Esophagus muscularis mucosa (tissue), 4 donors: Measurements from ENCODE around the gene PIN1. TPM values are rescaled to one million over a fixed set of nuclear protein-coding genes. Genes with fewer than 3 reads are reported as not detected.

Experiments
- DNase-seq: peaks from one replicate; pipeline ENCODE4 v3.0.0-alpha.2; 2017; ENCODE audit errors: extremely low spot score
- H3K27ac ChIP-seq, 4 donors: fragments of 200-600 bp; sonication (generic); replicated peaks in 1 of 4; 1 replicate in 3 of 4; 2 replicates in 1 of 4; pipeline ENCODE4 v1.5.1; 2016 to 2019; ENCODE audit warnings: mild to moderate bottlenecking in 1 of 4
- H3K27me3 ChIP-seq, 4 donors: fragments of 200-600 bp; sonication (generic); one replicate each; pipeline versions ENCODE4 v1.5.1 to v1.6.0; 2016 to 2019
- H3K36me3 ChIP-seq, 4 donors: fragments of 200-600 bp; sonication (generic); one replicate each; pipeline ENCODE4 v1.5.1; 2016 to 2019
- H3K4me1 ChIP-seq, 4 donors: fragments of 200-600 bp; sonication (generic); one replicate each; pipeline ENCODE4 v1.5.1; 2016 to 2019
- H3K4me3 ChIP-seq, 4 donors: fragments of 200-600 bp; sonication (generic); 1 replicate in 2 of 4; 2 replicates in 2 of 4; pipeline ENCODE4 v1.5.1; 2016 to 2019; ENCODE audit warnings: mild to moderate bottlenecking in 4 of 4, moderate library complexity in 1 of 4
- H3K9me3 ChIP-seq, 4 donors: fragments of 200-600 bp; sonication (generic); 1 replicate in 3 of 4; 2 replicates in 1 of 4; pipeline ENCODE4 v1.5.1; 2016 to 2019
- CTCF ChIP-seq, 3 experiments: fragments of 200-600 bp in 2 of 3; fragments of 450-650 bp in 1 of 3; sonication (generic) in 2 of 3; IDR thresholded peaks; one replicate each; pipeline ENCODE4 v1.5.1; 2017 to 2019; ENCODE audit warnings: antibody characterized with exemption in 3 of 3, mild to moderate bottlenecking in 2 of 3, moderate library complexity in 1 of 3
- EP300 ChIP-seq: sonication (generic); formaldehyde crosslinking; IDR thresholded peaks from one replicate; pipeline ENCODE4 v1.6.1; 2017; ENCODE audit warnings: antibody characterized with exemption
- POLR2A ChIP-seq: fragments of 450-650 bp; IDR thresholded peaks from one replicate; pipeline ENCODE4 v1.6.1; 2017; ENCODE audit warnings: antibody characterized with exemption, moderate library complexity, mild to moderate bottlenecking, low read depth
- POLR2AphosphoS5 ChIP-seq, 2 donors: sonication (generic); formaldehyde crosslinking; IDR thresholded peaks; one replicate each; pipeline ENCODE4 v1.6.1; 2017; ENCODE audit warnings: antibody characterized with exemption in 2 of 2
- WGBS: methylation state at CpG from one replicate; pipeline ENCODE4 v1.1.5; 2018; 5-methylcytosine and 5-hydroxymethylcytosine counted together
- intact Hi-C: fragments of 100-400 bp; cut with DNase I; formaldehyde crosslinking; loops from one replicate; pipeline ENCODE4 v1.15.1; 2023
- total RNA-seq, 4 donors: library from RNA; depleted of rRNA; stranded (reverse); fragments of >200 nt; gene quantifications; one replicate each; pipeline versions ENCODE4 v1.1.0 to v1.2.1, GENCODE V29; 2016

Gene PIN1
- total RNA-seq, 4 donors from 2014 or later: 113 to 183 (median 145) TPM

GRCh38 chr19:9827289-9828238 is 7.6 kb upstream of the PIN1 start, which contains the start of gene UBL5:
Gene UBL5, plus strand, starts transcription at chr19:9827918. Its CDS starts 420 bp downstream, at chr19:9828338.
- Histone ChIP-seq H3K27me3 (no peaks in the 10 kb centered on the region), H3K27ac (peak within 1 kb of the TSS; percentile 76 to 86 (median 84)), H3K4me1 (peaks cover 26 to 35% (median 31%) of the 10 kb centered on the region in 4 donors), H3K36me3 (peaks cover 0 to 25% (median 12%) of the 10 kb centered on the region in 4 donors), H3K9me3 (no peaks in the 10 kb centered on the region), H3K4me3 (peak within 1 kb of the TSS; percentile 64 to 99 (median 84))
- intact Hi-C loops: no loop called here
- TF ChIP-seq POLR2A (peak; percentile 77), EP300 (no peak), CTCF (IDR thresholded peaks at IDR 0.05) (no peak), POLR2AphosphoS5 (IDR thresholded peaks at IDR 0.05) (peak; percentile 97)
- WGBS: under 1% methylated on average over 29 of the region's 62 CpGs
- peak; percentile 97 for DNase-seq

GRCh38 chr19:9828551-9829063 is 6.5 kb upstream of the PIN1 start:
- H3K27ac ChIP-seq: peak overlapping the region in 3 of 4 donors; percentile 76 to 86 (median 85)
- peaks cover 26 to 35% (median 31%) of the 10 kb centered on the region in 4 donors for H3K4me1 ChIP-seq
- H3K9me3 ChIP-seq: no peaks in the 10 kb centered on the region
- WGBS: 36% methylated on average over 13 of the region's 13 CpGs
- peak overlapping the region; percentile 64 to 99 (median 84) for H3K4me3 ChIP-seq
- intact Hi-C loops: no loop called here
- no peaks in the 10 kb centered on the region for H3K27me3 ChIP-seq
- H3K36me3 ChIP-seq: peaks cover 0 to 25% (median 11%) of the 10 kb centered on the region in 4 donors
- TF ChIP-seq CTCF (IDR thresholded peaks at IDR 0.05): no peak
- TF ChIP-seq EP300: no peak
- no peak for TF ChIP-seq POLR2A
- TF ChIP-seq POLR2AphosphoS5 (IDR thresholded peaks at IDR 0.05): no peak
- DNase-seq: no peak

- Histone ChIP-seq H3K9me3 (no peaks in the 10 kb centered on the region), H3K4me1 (peaks cover 12 to 42% (median 26%) of the 10 kb centered on the region in 4 donors), H3K36me3 (peaks cover 0 to 36% (median 21%) of the 10 kb centered on the region in 4 donors), H3K4me3 (peak overlapping the region; percentile 88 to 99 (median 96)), H3K27ac (peak overlapping the region; percentile 76 to 84 (median 80)), H3K27me3 (no peaks in the 10 kb centered on the region)
- WGBS: 67% methylated on average over 6 of the region's 6 CpGs
- DNase-seq: no peak
- intact Hi-C loops: no loop called here
- TF ChIP-seq POLR2AphosphoS5 (IDR thresholded peaks at IDR 0.05): no peak
- no peak for TF ChIP-seq POLR2A
- TF ChIP-seq EP300: no peak
- TF ChIP-seq CTCF (IDR thresholded peaks at IDR 0.05): no peak
These were observed 802 bp upstream of the PIN1 start for GRCh38 chr19:9834307-9834725.

GRCh38 chr19:9835507-9835949 is 410 bp downstream of the PIN1 start:
- TF ChIP-seq CTCF (IDR thresholded peaks at IDR 0.05): no peak
- TF ChIP-seq POLR2AphosphoS5 (IDR thresholded peaks at IDR 0.05): no peak
- no peak for TF ChIP-seq POLR2A
- TF ChIP-seq EP300: no peak
- intact Hi-C loops: no loop called here

More at GRCh38 chr19:9835507-9835949, 410 bp downstream of the PIN1 start:
- Histone ChIP-seq H3K36me3 (peaks cover 11 to 36% (median 25%) of the 10 kb centered on the region in 4 donors), H3K4me1 (peaks cover 12 to 39% (median 25%) of the 10 kb centered on the region in 4 donors), H3K27ac (peak overlapping the region; percentile 80 to 84 (median 80)), H3K9me3 (no peaks in the 10 kb centered on the region), H3K27me3 (no peaks in the 10 kb centered on the region), H3K4me3 (peak overlapping the region; percentile 88 to 99 (median 96))
- 0% methylated on average over 2 of the region's 28 CpGs for WGBS
- DNase-seq: no peak
